Esophagus squamous epithelium (tissue), 5 donors: Measurements from ENCODE around the gene CDHR2. TPM values are rescaled to one million over a fixed set of nuclear protein-coding genes. Genes with fewer than 3 reads are reported as not detected.

ENCODE experiments used
- DNase-seq: peaks from one replicate; lab custom pipeline; 2025; lab: John Stamatoyannopoulos, UW
- H3K27ac ChIP-seq, 4 donors: fragments of 200-600 bp; sonication (generic); one replicate each; pipeline ENCODE4 v1.5.1; 2016 to 2019; ENCODE audit warnings: mild to moderate bottlenecking in 1 of 4
- H3K27me3 ChIP-seq, 4 donors: fragments of 200-600 bp; sonication (generic); 1 replicate in 3 of 4; 2 replicates in 1 of 4; pipeline versions ENCODE4 v1.5.1 to v1.6.0; 2017 to 2021; ENCODE audit warnings: antibody characterized with exemption in 1 of 4
- H3K36me3 ChIP-seq, 3 donors: fragments of 200-600 bp; sonication (generic); one replicate each; pipeline ENCODE4 v1.5.1; 2016 to 2019
- H3K4me1 ChIP-seq, 3 donors: fragments of 200-600 bp; sonication (generic); one replicate each; pipeline ENCODE4 v1.5.1; 2017 to 2019
- H3K4me3 ChIP-seq, 4 donors: fragments of 200-600 bp; sonication (generic); 1 replicate in 3 of 4; 2 replicates in 1 of 4; pipeline ENCODE4 v1.5.1; 2016 to 2019; ENCODE audit warnings: mild to moderate bottlenecking in 2 of 4, moderate library complexity in 1 of 4
- H3K9me3 ChIP-seq, 3 donors: fragments of 200-600 bp; sonication (generic); one replicate each; pipeline ENCODE4 v1.5.1; 2016 to 2019
- CTCF ChIP-seq, 6 experiments: fragments of 450-650 bp in 4 of 6; fragments of 200-600 bp in 2 of 6; sonication (generic) in 2 of 6; IDR thresholded peaks; one replicate each; pipeline ENCODE4 v1.5.1; 2016 to 2019; ENCODE audit warnings: antibody characterized with exemption in 6 of 6, mild to moderate bottlenecking in 4 of 6, moderate library complexity in 4 of 6
- POLR2A ChIP-seq, 4 donors: fragments of 450-650 bp; IDR thresholded peaks; one replicate each; pipeline ENCODE4 v1.6.1; 2017; ENCODE audit warnings: antibody characterized with exemption in 4 of 4, mild to moderate bottlenecking in 4 of 4, moderate library complexity in 3 of 4
- WGBS, 2 donors: methylation state at CpG; one replicate each; pipeline ENCODE4 v1.1.5; 2018; 5-methylcytosine and 5-hydroxymethylcytosine counted together
- intact Hi-C: fragments of 100-400 bp; cut with DNase I; formaldehyde crosslinking; loops from one replicate; pipeline ENCODE4 v1.15.0; 2022
- total RNA-seq, 4 donors: library from RNA; depleted of rRNA; stranded (reverse); fragments of >200 nt; gene quantifications; one replicate each; pipeline ENCODE4 v1.1.0, GENCODE V29; 2016
- donor health status: DM: yes; HTN: yes; CAD: no.

Gene CDHR2
- total RNA-seq, 4 donors from 2014 or later: under 0.01 TPM; not detected in 3

GRCh38 chr5:176507911-176508310 lies 41.2 kb upstream of the CDHR2 start:
- no peak overlapping the region for H3K4me3 ChIP-seq
- TF ChIP-seq CTCF (IDR thresholded peaks at IDR 0.05) (no peak), POLR2A (IDR thresholded peaks at IDR 0.05) (no peak)
- 85 to 88% methylated on average over 2 of the region's 2 CpGs for WGBS, 2 donors
- no peaks in the 10 kb centered on the region for H3K27me3 ChIP-seq
- DNase-seq: no peak
- H3K36me3 ChIP-seq: peaks cover 0 to 73% (median 13%) of the 10 kb centered on the region in 3 donors
- no peaks in the 10 kb centered on the region for H3K9me3 ChIP-seq
- H3K27ac ChIP-seq: no peak overlapping the region
- intact Hi-C loops: no loop called here
- no peaks in the 10 kb centered on the region for H3K4me1 ChIP-seq

GRCh38 chr5:176508603-176509002 lies 40.5 kb upstream of the CDHR2 start:
- intact Hi-C loops: no loop called here
- Histone ChIP-seq H3K27ac (no peak overlapping the region), H3K4me3 (no peak overlapping the region), H3K36me3 (peaks cover 0 to 66% (median 13%) of the 10 kb centered on the region in 3 donors), H3K4me1 (no peaks in the 10 kb centered on the region), H3K27me3 (no peaks in the 10 kb centered on the region), H3K9me3 (no peaks in the 10 kb centered on the region)
- DNase-seq: no peak
- 76 to 87% methylated on average over 4 of the region's 4 CpGs for WGBS, 2 donors
- TF ChIP-seq POLR2A (IDR thresholded peaks at IDR 0.05): no peak
- TF ChIP-seq CTCF (IDR thresholded peaks at IDR 0.05): no peak

GRCh38 chr5:176513788-176514187 lies 35.4 kb upstream of the CDHR2 start:
- Histone ChIP-seq H3K27ac (no peak overlapping the region), H3K36me3 (peaks cover 0 to 14% (median 0%) of the 10 kb centered on the region in 3 donors), H3K4me3 (no peak overlapping the region), H3K9me3 (no peaks in the 10 kb centered on the region), H3K4me1 (no peaks in the 10 kb centered on the region), H3K27me3 (no peaks in the 10 kb centered on the region)
- TF ChIP-seq CTCF (IDR thresholded peaks at IDR 0.05): no peak
- 86 to 93% methylated on average over 12 of the region's 12 CpGs for WGBS, 2 donors
- DNase-seq: no peak
- intact Hi-C loops: no loop called here

- Histone ChIP-seq H3K27ac (no peak overlapping the region), H3K36me3 (peaks cover 0 to 8% (median 0%) of the 10 kb centered on the region in 3 donors), H3K4me3 (no peak overlapping the region), H3K9me3 (no peaks in the 10 kb centered on the region), H3K27me3 (no peaks in the 10 kb centered on the region), H3K4me1 (no peaks in the 10 kb centered on the region)
- 84 to 89% methylated on average over 7 to 11 of the region's 11 CpGs for WGBS, 2 donors
- DNase-seq: no peak
- intact Hi-C loops: no loop called here
- TF ChIP-seq POLR2A (IDR thresholded peaks at IDR 0.05) (no peak), CTCF (IDR thresholded peaks at IDR 0.05) (no peak)
These were observed 34.7 kb upstream of the CDHR2 start for GRCh38 chr5:176514244-176514950.

GRCh38 chr5:176515396-176515795 lies 33.7 kb upstream of the CDHR2 start:
- H3K4me1 ChIP-seq: no peaks in the 10 kb centered on the region
- H3K36me3 ChIP-seq: no peaks in the 10 kb centered on the region
- no peak overlapping the region for H3K27ac ChIP-seq
- no peaks in the 10 kb centered on the region for H3K9me3 ChIP-seq
- WGBS, 2 donors: 77 to 80% methylated on average over 4 of the region's 4 CpGs
- intact Hi-C loops: no loop called here
- no peaks in the 10 kb centered on the region for H3K27me3 ChIP-seq
- H3K4me3 ChIP-seq: no peak overlapping the region
- TF ChIP-seq POLR2A (IDR thresholded peaks at IDR 0.05): no peak
- no peak for TF ChIP-seq CTCF (IDR thresholded peaks at IDR 0.05)
- DNase-seq: no peak
